GM03348 (cell line): ENCODE results near the gene MCL1.

Experiments used
- DNase-seq: peaks from one replicate; pipeline ENCODE4 v3.0.0; 2012; ENCODE audit warnings: low spot score

MCL1 gene

DNA sequence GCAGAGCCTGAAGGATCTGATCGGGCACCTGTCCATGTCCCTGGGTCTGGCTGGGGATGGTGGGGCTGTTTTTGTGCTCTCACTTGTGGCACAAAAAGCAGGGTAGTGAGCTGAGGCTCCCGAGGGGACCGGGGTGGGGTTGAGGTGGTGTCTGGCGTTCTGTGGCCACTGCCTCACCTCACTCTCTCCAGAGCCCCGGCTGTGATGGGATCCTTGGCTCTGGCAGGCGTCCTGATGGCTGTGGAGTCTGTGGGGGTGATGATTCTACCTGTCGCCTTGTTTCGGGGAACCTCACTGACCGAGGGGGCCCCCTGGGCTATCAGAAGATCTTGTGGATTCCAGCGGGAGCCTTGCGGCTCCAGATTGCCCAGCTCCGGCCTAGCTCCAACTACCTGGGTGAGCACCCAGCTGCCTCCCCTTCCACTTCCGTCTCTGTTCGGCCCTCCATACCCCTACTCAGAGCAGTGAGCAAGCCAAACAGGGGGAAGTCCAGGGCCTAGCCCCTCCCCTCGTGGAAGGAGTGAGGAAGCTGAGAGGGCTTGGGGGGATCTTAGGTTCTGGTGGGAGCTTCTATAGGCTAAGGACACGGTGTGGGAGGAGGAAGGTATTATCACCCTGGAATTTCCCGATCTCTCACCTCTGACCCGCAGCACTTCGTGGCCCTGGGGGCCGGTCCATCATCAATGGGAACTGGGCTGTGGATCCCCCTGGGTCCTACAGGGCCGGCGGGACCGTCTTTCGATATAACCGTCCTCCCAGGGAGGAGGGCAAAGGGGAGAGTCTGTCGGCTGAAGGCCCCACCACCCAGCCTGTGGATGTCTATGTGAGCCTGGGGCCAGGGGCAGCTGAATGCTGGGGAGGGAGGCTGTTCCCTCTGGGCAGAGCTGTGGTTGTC, 23.2 kb downstream of the MCL1 start:
- DNase-seq: no peak

DNA sequence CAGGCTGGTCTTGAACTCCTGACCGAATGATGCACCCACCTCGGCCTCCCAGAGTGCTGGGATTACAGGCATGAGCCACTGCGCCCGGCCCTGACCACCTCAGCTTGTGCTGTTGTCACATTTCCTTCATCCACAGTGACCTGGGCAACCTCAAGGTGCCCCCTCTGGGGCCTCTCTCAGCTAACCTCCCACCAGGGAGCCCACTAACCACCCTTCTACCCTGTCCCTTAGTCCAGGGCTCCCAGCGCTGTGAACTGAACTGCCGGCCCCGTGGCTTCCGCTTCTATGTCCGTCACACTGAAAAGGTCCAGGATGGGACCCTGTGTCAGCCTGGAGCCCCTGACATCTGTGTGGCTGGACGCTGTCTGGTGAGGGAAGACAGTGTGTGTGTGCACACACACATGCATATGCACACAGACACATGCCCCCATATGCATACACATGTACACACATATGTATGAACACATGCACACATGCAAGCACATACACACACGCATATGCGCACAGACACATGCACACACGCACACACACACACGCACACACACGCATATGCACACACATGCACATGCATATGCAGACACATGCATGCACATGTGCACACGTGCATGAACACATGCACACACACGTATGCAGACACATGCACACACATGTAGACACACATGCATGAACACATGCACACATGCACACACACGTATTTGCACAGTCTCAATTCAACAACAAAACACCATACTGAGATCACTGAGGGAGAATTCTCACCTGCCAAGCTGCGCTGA, 24.0 kb downstream of the MCL1 start:
- no peak for DNase-seq

GRCh38 chr1:150554086-150554452, 25.3 kb downstream of the MCL1 start:
- DNase-seq: no peak

GRCh38 chr1:150553392-150554085, 25.9 kb downstream of the MCL1 start:
- DNase-seq: no peak

DNA sequence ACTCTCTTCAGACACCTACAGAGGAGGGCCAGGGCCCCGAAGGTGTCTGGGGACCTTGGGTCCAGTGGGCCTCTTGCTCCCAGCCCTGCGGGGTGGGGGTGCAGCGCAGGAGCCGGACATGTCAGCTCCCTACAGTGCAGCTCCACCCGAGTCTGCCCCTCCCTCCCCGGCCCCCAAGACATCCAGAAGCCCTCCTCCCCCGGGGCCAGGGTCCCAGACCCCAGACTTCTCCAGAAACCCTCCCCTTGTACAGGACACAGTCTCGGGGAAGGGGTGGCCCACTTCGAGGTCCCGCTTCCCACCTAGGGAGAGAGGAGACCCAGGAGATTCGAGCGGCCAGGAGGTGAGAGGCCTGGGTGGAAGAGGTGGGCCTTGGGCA, 26.5 kb downstream of the MCL1 start:
- DNase-seq: no peak

DNA sequence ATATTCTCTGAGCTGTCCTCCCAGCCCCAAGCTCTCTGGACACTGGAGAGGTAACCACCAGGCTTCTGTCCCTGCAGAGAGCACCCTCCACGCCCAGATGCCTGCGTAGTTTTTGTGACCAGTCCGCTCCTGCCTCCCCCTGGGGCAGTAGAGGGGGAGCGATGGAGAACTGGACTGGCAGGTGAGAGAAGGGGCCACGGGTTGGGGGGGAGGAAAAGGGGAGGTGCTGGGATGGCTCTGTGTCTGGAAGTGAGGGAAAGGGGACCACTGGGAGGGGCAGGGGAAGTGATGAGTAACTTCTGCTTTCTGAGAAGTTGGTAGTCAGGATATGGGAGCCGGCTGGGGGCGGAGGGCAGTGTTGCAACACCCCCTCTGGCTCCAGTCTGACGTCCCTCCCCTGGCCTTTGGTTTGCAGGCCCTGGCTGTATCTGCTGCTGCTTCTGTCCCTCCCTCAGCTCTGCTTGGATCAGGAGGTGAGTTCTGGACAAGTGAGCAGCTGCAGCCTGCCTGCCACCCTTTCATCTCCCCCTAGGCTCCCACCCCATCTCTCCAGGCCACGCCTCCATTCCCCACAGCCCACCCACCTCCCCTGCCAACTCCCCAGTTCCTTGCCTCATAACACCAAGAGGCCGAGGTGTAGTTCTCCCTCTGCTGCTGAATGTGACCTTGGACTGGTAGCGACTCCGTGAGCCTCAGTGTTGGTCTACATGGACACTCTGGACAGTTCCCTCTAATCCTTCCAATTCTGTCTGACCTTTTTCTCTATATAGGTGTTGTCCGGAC, 27.1 kb downstream of the MCL1 start:
- DNase-seq: peak; percentile 93

GRCh38 chr1:150551784-150552127, 27.7 kb downstream of the MCL1 start:
- DNase-seq: no peak

- DNase-seq: no peak
These were observed 28.2 kb downstream of the MCL1 start for GRCh38 chr1:150551051-150551783.

GRCh38 chr1:150550222-150551050, 29.0 kb downstream of the MCL1 start:
- DNase-seq: no peak

GRCh38 chr1:150549496-150550221, 29.8 kb downstream of the MCL1 start:
- DNase-seq: peak; percentile 70

DNA sequence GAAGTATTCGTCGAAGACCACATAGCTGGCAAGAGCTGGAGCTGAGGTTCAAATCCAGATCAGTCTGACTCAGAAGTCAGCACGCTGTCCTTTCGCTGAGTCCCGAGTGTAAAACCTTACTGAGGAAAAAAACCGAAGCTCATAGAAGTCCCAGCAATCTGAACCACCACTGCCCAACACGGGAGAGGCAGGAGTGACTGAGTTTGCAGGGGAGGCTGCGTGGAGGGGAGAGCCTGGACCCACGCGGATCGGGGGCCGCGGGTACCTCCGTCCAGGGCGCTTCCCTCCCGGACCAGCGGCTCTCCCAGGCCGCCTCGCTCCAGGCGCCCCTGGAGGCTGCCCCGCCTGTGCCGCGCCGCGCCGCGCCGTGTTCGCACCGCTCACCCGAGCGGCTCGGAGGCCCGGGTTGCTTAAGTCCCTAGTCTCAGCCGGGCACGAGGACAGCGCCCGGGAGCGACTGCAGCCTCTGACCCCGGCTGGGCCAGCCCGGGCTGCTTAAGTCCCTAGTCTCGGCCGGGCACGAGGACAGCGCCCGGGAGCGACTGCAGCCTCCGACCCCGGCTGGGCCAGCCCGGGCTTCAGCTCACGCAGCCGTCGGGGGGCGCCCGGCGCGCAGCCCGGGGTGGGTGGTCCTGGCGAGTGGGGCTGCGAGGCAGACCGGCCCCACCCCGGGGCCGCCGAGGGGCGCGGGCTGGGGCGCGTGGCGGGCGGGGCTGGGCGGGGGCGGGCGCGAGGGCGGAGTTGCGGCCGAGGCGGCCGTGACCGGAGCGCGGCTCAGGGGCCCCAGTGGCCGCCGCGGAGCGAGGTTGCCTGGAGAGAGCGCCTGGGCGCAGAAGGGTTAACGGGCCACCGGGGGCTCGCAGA, 30.5 kb downstream of the MCL1 start, which contains the start of gene ADAMTSL4:
TSS of gene ADAMTSL4 (plus strand) at position 777 of the 864 bp plus-strand sequence. CDS start 2,881 bp downstream, outside the sequence.
- DNase-seq: peak; percentile 81

DNA sequence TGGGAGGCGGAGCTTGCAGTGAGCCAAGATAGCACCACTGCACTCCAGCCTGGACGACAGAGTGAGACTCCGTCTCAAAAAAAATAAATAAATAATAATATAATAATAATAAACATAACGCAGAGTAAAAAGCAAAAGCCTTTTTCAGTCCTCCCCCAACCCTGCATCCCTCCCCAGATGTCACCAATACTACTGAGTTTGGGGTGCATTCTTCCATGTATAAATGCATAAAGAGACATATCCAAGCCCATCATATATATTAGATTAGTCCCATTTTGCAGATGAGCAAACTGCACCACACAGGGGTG, 31.1 kb downstream of the MCL1 start:
- no peak for DNase-seq

DNA sequence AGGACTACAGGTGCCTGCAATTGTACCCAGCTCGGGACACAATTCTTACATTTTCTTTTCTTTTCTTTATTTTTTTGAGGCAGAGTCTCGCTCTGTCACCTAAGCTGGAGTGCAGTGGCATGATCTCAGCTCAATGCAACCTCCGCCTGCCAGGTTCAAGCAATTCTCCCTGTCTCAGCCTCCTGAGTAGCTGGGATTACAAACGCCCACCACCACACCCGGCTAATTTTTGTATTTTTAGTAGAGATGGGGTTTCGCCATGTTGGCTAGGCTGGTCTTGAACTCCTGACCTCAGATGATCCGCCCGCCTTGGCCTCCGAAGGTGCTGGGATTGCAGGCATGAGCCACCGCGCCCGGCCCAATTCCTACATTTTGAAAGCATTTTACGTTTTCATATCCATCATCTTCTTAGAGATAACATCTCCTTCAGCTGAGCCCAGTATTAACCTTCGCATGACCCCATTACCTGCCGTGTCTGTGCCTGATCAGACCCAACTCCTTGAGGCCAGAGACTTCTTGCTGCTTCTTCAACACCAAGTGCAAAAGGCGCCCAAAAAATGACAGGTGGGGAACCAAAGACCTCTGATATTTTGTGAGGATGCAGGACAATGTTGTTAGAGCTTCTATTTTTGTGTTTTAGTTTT, 33.0 kb downstream of the MCL1 start:
- DNase-seq: no peak

- DNase-seq: no peak
These were observed 33.9 kb downstream of the MCL1 start for GRCh38 chr1:150545486-150546032.

GRCh38 chr1:150544204-150544603, 35.2 kb downstream of the MCL1 start:
- DNase-seq: no peak

- no peak for DNase-seq
These were observed 35.8 kb downstream of the MCL1 start for GRCh38 chr1:150543500-150544143.
